C4-2B (cell line): ENCODE measurements around the gene NUP188.
A peak's percentile ranks its signal among the peaks of the same experiment; 100 is the strongest.

ENCODE experiments used
- H3K27ac ChIP-seq: fragments of 450-650 bp; 2 replicates; pipeline ENCODE4 v1.5.1; 2017
- CTCF ChIP-seq: fragments of 450-650 bp; conservative IDR thresholded peaks from 2 replicates; pipeline ENCODE4 v1.5.1; 2017; ENCODE audit warnings: mild to moderate bottlenecking
- ZFX ChIP-seq: fragments of 450-650 bp; IDR thresholded peaks from 2 replicates; pipeline ENCODE4 v1.6.1; 2017

NUP188 gene

GRCh38 chr9:128912270-128912853, 35.1 kb upstream of the NUP188 start:
- no peak for TF ChIP-seq ZFX
- TF ChIP-seq CTCF = no peak
- H3K27ac ChIP-seq = no peak overlapping the region

- TF ChIP-seq CTCF = no peak
- no peak for TF ChIP-seq ZFX
- H3K27ac ChIP-seq = no peak overlapping the region
Observed at GRCh38 chr9:128913048-128913900, 34.2 kb upstream of the NUP188 start.

- TF ChIP-seq CTCF (no peak), ZFX (no peak)
- H3K27ac ChIP-seq = no peak overlapping the region
Observed at GRCh38 chr9:128913995-128914772, 33.3 kb upstream of the NUP188 start.

- H3K27ac ChIP-seq = peak overlapping the region; percentile 99
- TF ChIP-seq ZFX (peak; percentile 86; the same call in 1 of the 2 replicates), CTCF (no peak)
Observed at GRCh38 chr9:128916204-128916603, 31.3 kb upstream of the NUP188 start.

- TF ChIP-seq CTCF = no peak
- TF ChIP-seq ZFX = no peak
- H3K27ac ChIP-seq = peak overlapping the region; percentile 99
Observed at GRCh38 chr9:128916745-128917144, 30.8 kb upstream of the NUP188 start.

GRCh38 chr9:128917151-128917849, 30.2 kb upstream of the NUP188 start:
- TF ChIP-seq ZFX (no peak), CTCF (no peak)
- H3K27ac ChIP-seq = peak overlapping the region; percentile 99
